Esophagus squamous epithelium (tissue), 5 donors: Measurements from ENCODE around the gene SCN4B. TPM values are rescaled to one million over a fixed set of nuclear protein-coding genes. Genes with fewer than 3 reads are reported as not detected.

Experiments
- DNase-seq: peaks from one replicate; lab custom pipeline; 2025; lab: John Stamatoyannopoulos, UW
- H3K27ac ChIP-seq, 4 donors: fragments of 200-600 bp; sonication (generic); one replicate each; pipeline ENCODE4 v1.5.1; 2016 to 2019; ENCODE audit warnings: mild to moderate bottlenecking in 1 of 4
- H3K27me3 ChIP-seq, 4 donors: fragments of 200-600 bp; sonication (generic); 1 replicate in 3 of 4; 2 replicates in 1 of 4; pipeline versions ENCODE4 v1.5.1 to v1.6.0; 2017 to 2021; ENCODE audit warnings: antibody characterized with exemption in 1 of 4
- H3K36me3 ChIP-seq, 3 donors: fragments of 200-600 bp; sonication (generic); one replicate each; pipeline ENCODE4 v1.5.1; 2016 to 2019
- H3K4me1 ChIP-seq, 3 donors: fragments of 200-600 bp; sonication (generic); one replicate each; pipeline ENCODE4 v1.5.1; 2017 to 2019
- H3K4me3 ChIP-seq, 4 donors: fragments of 200-600 bp; sonication (generic); 1 replicate in 3 of 4; 2 replicates in 1 of 4; pipeline ENCODE4 v1.5.1; 2016 to 2019; ENCODE audit warnings: mild to moderate bottlenecking in 2 of 4, moderate library complexity in 1 of 4
- H3K9me3 ChIP-seq, 3 donors: fragments of 200-600 bp; sonication (generic); one replicate each; pipeline ENCODE4 v1.5.1; 2016 to 2019
- CTCF ChIP-seq, 6 experiments: fragments of 450-650 bp in 4 of 6; fragments of 200-600 bp in 2 of 6; sonication (generic) in 2 of 6; IDR thresholded peaks; one replicate each; pipeline ENCODE4 v1.5.1; 2016 to 2019; ENCODE audit warnings: antibody characterized with exemption in 6 of 6, mild to moderate bottlenecking in 4 of 6, moderate library complexity in 4 of 6
- POLR2A ChIP-seq, 4 donors: fragments of 450-650 bp; IDR thresholded peaks; one replicate each; pipeline ENCODE4 v1.6.1; 2017; ENCODE audit warnings: antibody characterized with exemption in 4 of 4, mild to moderate bottlenecking in 4 of 4, moderate library complexity in 3 of 4
- WGBS, 2 donors: methylation state at CpG; one replicate each; pipeline ENCODE4 v1.1.5; 2018; 5-methylcytosine and 5-hydroxymethylcytosine counted together
- intact Hi-C: fragments of 100-400 bp; cut with DNase I; formaldehyde crosslinking; loops from one replicate; pipeline ENCODE4 v1.15.0; 2022
- total RNA-seq, 4 donors: library from RNA; depleted of rRNA; stranded (reverse); fragments of >200 nt; gene quantifications; one replicate each; pipeline ENCODE4 v1.1.0, GENCODE V29; 2016
- donor health status: DM: yes; HTN: yes; CAD: no.

SCN4B gene
- total RNA-seq, 4 donors from 2014 or later: 0.87 to 4.2 (median 1.3) TPM

GRCh38 chr11:118168751-118169150, 16.1 kb upstream of the SCN4B start:
- H3K27ac ChIP-seq: no peak overlapping the region
- WGBS, 2 donors: 53 to 82% methylated on average over 3 of the region's 3 CpGs
- H3K36me3 ChIP-seq: no peaks in the 10 kb centered on the region
- TF ChIP-seq POLR2A (IDR thresholded peaks at IDR 0.05) (no peak), CTCF (IDR thresholded peaks at IDR 0.05) (no peak)
- DNase-seq: no peak
- H3K9me3 ChIP-seq: no peaks in the 10 kb centered on the region
- H3K4me3 ChIP-seq: no peak overlapping the region
- peaks cover 0 to 23% (median 4%) of the 10 kb centered on the region in 3 donors for H3K4me1 ChIP-seq
- intact Hi-C loops: no loop called here
- peaks cover 0 to 41% (median 0%) of the 10 kb centered on the region in 4 donors for H3K27me3 ChIP-seq

GRCh38 chr11:118168316-118168715, 15.7 kb upstream of the SCN4B start:
- intact Hi-C loops: no loop called here
- H3K27ac ChIP-seq: no peak overlapping the region
- no peaks in the 10 kb centered on the region for H3K36me3 ChIP-seq
- peaks cover 0 to 45% (median 0%) of the 10 kb centered on the region in 4 donors for H3K27me3 ChIP-seq
- no peak for DNase-seq
- TF ChIP-seq CTCF (IDR thresholded peaks at IDR 0.05) (no peak), POLR2A (IDR thresholded peaks at IDR 0.05) (no peak)
- H3K4me1 ChIP-seq: peaks cover 0 to 23% (median 4%) of the 10 kb centered on the region in 3 donors
- no peaks in the 10 kb centered on the region for H3K9me3 ChIP-seq
- no peak overlapping the region for H3K4me3 ChIP-seq
- WGBS, 2 donors: 93% methylated on average over 3 of the region's 8 CpGs; no CpG with 5 or more reads in 1 of the 2 donors

- Histone ChIP-seq H3K36me3 (no peaks in the 10 kb centered on the region), H3K27me3 (peaks cover 0 to 48% (median 0%) of the 10 kb centered on the region in 4 donors), H3K4me1 (peaks cover 0 to 23% (median 4%) of the 10 kb centered on the region in 3 donors), H3K4me3 (no peak overlapping the region), H3K27ac (no peak overlapping the region), H3K9me3 (no peaks in the 10 kb centered on the region)
- intact Hi-C loops: no loop called here
- no peak for DNase-seq
- 88 to 89% methylated on average over 8 to 10 of the region's 12 CpGs for WGBS, 2 donors
- TF ChIP-seq CTCF (IDR thresholded peaks at IDR 0.05): no peak
- TF ChIP-seq POLR2A (IDR thresholded peaks at IDR 0.05): no peak
These were observed 15.3 kb upstream of the SCN4B start for GRCh38 chr11:118167906-118168305.

GRCh38 chr11:118167253-118167652, 14.6 kb upstream of the SCN4B start:
- no peak for DNase-seq
- no peak overlapping the region for H3K4me3 ChIP-seq
- no peak overlapping the region for H3K27ac ChIP-seq
- intact Hi-C loops: no loop called here
- H3K9me3 ChIP-seq: no peaks in the 10 kb centered on the region
- TF ChIP-seq CTCF (IDR thresholded peaks at IDR 0.05): no peak
- TF ChIP-seq POLR2A (IDR thresholded peaks at IDR 0.05): no peak
- peaks cover 0 to 54% (median 0%) of the 10 kb centered on the region in 4 donors for H3K27me3 ChIP-seq
- WGBS, 2 donors: 88% methylated on average over 2 of the region's 2 CpGs
- no peaks in the 10 kb centered on the region for H3K36me3 ChIP-seq
- peaks cover 0 to 23% (median 4%) of the 10 kb centered on the region in 3 donors for H3K4me1 ChIP-seq

- TF ChIP-seq POLR2A (IDR thresholded peaks at IDR 0.05): no peak
- peaks cover 0 to 19% (median 4%) of the 10 kb centered on the region in 3 donors for H3K4me1 ChIP-seq
- H3K36me3 ChIP-seq: no peaks in the 10 kb centered on the region
- DNase-seq: no peak
- no peak overlapping the region for H3K4me3 ChIP-seq
- H3K27me3 ChIP-seq: peaks cover 0 to 60% (median 0%) of the 10 kb centered on the region in 4 donors
- WGBS, 2 donors: 86 to 92% methylated on average over 5 to 7 of the region's 17 CpGs
- intact Hi-C loops: no loop called here
- H3K9me3 ChIP-seq: no peaks in the 10 kb centered on the region
- H3K27ac ChIP-seq: no peak overlapping the region
These were observed 14.0 kb upstream of the SCN4B start for GRCh38 chr11:118166641-118167040.
